DLD1 (cell line): Measurements from ENCODE around the gene C1orf56.

Experiments used
- in situ Hi-C: cut with HindIII; loops from 2 replicates; pipeline ENCODE4 v1.10.0; 2017; ENCODE audit warnings: low sequenced_read_pairs

Gene C1orf56

DNA sequence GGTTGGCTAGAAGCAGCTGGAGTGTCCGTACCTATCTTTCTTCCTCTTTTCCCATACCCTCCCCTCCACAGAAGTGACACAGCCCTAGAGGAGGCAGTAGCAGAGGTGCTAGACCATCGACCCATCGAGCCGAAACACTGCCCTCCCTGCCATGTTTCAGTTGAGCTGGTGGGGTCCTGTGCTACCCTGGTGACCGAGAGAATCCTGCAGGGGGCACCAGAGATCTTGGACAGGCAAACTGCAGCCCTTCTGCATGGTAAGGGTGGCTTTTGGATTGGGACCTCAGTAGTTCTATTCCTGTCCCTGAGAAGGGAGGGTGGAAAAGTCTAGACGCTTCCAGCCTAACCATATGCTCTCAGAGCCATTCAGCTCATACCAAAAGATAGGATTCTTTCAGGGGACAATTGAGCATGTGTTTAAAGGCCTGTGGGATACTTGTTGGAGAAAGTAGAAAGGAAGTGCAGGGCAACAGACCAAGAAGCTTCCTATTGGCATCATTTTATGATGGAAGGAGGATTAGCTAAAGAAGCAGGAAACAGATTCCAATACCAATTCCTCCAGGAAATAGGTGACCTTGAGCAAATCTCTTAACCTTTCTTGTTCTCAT lies 22.9 kb upstream of the C1orf56 start:
- in situ Hi-C loops = no loop called here

DNA sequence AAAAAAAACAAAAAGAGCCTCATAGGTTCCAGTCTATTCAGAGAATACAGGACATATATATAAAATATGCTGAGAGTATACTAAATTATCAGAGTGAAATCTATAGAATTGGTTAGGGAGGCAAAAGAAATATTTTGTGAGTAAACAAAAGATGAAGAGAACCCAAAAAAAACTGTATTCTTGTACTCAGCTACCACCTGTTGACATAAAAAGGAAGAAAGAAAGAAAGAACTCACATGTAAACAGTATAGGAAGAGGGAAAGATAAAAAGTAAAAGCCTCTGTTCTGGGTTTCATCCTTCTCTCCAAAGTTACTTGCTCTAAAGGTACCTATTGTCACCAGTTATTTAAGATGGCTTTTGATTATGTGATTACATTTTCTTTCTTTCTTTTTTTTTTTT lies 21.1 kb upstream of the C1orf56 start:
- in situ Hi-C loops = no loop called here

DNA sequence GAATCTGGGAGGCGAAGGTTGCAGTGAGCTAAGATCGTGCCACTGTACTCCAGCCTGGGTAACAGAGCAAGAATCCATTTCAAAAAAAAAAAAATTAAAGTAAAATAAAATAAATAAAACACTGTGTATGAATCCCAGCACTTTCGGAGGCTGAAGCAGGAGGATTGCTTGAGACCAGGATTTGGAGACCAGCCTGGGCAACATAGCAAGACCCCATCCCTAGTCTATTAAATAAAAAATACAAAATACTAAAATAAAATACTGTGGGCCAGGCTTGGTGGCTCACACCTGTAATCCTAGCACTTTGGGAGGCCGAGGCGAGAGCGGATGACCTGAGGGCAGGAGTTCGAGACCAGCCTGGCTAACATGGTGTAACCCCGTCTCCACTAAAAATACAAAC lies 15.4 kb upstream of the C1orf56 start:
- in situ Hi-C loops = no loop called here

DNA sequence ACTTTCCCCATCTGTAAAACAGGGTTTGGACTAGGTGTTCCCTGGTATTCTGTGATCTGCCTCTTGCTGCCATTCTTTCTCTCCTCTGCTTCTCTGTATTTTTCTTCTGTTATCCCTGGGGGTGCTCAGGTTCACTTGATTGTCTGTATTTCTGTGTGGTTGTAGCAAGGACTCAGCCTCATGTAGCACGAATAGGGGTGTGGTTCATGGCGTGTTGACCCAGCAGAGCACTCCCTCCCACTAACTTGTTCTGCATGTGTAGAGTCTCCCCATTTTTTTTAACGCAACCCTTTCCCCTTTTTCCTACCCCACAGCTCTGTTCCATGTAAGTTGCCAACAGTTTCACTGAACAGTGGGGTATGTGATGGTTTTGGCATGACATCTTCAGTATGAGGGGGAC lies 12.4 kb upstream of the C1orf56 start:
- in situ Hi-C loops = no loop called here

DNA sequence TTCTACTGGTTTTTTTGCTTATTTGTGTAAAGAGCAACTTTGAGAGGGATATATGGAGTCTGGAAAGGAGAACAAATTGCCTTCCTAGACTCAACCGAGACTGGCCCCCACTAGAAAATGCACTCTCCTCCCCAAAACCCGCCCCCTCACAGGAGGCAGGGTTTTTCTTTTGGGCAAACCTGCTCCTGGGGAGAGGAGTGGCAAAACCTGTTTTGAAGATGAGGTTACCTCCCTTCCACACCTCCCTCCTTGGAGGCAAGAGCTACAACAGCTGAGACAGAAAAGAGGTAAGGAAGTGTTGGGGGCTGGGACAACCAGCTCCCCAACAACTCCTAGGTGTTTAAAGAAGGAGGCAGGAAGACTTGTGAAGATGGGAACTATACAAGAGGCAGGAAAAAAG lies 11.2 kb upstream of the C1orf56 start, which contains the start of gene BNIPL:
BNIPL (plus strand) TSS at position 231 of the 400 bp plus-strand sequence; CDS start at position 371, 140 bp downstream.
- in situ Hi-C loops = no loop called here

DNA sequence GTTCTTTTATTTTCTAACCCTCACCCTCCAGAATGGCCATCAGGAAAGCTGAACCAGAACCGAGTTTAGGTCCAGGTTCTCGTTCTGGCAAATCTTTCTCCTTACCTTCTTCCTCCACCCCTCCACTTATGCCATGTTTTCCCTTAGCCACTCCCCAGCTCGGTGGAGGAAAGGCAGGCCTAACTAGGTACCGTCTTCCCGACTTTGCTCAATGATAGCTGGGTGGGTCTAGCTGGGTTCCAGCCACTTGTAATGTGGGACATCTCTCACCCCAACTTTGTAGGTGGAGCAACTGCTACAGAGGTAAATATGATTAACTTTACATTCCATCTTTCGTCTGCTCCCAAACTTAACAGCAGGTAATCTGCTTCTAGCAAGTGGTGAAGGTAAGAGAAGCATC lies 10.5 kb upstream of the C1orf56 start:
- in situ Hi-C loops = no loop called here

DNA sequence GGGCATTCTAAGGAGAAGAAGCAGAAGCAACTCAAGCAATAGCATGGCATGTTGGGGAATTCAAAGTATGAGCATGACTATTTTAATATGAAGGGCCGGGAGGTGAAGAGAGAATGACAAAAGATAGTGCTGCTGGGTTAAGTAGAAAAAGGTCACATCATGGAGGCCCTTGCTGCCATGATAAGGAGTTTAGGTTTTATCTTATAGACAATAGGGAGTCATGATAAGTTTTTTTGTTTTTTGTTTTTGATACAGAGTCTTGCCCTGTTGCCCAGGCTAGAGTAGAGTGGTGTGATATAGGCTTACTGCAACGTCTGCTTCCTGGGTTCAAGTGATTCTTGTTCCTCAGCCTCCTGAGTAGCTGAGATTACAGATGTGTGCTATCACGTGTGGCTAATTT lies 8.0 kb upstream of the C1orf56 start:
- in situ Hi-C loops = no loop called here

DNA sequence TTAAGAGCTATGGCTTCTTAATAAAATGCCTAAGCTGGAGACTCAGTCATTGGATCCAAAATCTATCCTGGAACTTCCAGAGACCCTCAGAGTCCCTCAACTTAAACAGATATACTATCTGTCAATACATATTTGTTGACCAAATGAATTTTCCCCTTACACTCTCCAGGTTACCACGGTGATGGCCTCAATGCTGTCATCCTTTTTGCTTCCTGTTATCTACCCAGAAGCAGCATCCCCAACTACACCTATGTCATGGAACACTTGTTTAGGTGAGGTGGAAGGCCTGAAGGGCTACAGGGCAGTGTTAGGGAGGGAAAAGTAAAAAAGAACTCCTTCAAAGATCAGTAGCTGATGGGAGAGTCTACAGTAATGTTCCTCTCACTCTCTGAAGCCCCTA lies 4.4 kb upstream of the C1orf56 start:
- in situ Hi-C loops = no loop called here

DNA sequence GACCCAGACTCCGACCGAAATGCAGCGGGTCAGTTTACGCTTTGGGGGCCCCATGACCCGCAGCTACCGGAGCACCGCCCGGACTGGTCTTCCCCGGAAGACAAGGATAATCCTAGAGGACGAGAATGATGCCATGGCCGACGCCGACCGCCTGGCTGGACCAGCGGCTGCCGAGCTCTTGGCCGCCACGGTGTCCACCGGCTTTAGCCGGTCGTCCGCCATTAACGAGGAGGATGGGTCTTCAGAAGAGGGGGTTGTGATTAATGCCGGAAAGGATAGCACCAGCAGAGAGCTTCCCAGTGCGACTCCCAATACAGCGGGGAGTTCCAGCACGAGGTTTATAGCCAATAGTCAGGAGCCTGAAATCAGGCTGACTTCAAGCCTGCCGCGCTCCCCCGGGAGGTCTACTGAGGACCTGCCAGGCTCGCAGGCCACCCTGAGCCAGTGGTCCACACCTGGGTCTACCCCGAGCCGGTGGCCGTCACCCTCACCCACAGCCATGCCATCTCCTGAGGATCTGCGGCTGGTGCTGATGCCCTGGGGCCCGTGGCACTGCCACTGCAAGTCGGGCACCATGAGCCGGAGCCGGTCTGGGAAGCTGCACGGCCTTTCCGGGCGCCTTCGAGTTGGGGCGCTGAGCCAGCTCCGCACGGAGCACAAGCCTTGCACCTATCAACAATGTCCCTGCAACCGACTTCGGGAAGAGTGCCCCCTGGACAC lies 534 bp downstream of the C1orf56 start:
- in situ Hi-C loops = no loop called here

DNA sequence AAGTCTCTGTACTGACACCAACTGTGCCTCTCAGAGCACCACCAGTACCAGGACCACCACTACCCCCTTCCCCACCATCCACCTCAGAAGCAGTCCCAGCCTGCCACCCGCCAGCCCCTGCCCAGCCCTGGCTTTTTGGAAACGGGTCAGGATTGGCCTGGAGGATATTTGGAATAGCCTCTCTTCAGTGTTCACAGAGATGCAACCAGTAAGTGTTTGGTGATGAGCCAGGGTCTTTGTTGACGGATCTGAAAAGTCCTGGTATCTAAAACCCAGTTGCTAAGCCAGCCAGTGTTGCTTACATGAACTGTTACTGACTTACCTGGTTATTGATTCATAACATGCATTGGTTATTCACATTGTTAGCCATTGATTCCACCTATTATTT lies 1.1 kb downstream of the C1orf56 start:
- in situ Hi-C loops = no loop called here

DNA sequence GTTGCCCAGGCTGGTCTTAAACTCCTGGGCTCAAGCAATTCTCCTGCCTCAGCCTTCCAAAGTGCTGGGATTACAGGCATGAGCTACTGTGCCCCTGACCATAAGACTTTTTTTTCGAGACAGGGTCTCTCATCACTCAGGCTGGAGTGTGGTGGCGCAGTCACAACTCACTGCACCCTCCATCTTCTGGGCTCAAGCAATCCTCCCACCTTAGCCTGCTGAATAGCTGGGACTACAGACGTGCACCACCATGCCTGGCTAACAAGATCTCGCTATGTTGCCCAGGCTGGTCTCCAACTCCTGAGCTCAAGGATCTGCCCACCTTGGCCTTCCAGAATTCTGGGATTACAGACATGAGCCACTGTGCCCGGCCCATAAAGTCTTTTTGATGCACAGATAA lies 1.9 kb downstream of the C1orf56 start:
- in situ Hi-C loops = no loop called here

DNA sequence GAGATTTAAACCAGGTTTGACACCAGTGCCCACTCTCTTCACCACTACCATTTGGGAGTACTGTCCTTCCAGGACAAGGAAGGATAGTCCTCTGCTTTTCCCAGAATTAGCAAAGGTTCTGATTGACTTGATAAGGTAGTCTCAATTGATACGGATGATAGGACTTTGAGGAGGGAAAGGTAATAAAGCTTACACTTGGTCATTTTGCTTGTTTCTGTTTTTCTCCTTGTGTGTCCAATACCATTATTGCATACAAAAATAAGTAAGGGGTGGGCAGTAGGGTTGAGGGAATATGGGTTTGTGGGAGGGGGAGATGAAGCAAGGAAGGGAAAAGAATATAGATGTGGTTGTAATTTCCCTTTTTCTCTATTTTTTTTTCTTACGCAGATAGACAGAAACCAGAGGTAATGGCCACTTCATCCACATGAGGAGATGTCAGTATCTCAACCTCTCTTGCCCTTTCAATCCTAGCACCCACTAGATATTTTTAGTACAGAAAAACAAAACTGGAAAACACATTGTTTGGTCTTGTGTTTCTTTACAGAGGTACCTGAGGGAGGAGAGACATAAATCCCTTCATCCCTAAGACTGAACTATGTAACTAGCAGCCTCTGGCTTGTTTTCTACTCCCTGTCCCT lies 2.6 kb downstream of the C1orf56 start:
- in situ Hi-C loops = no loop called here

DNA sequence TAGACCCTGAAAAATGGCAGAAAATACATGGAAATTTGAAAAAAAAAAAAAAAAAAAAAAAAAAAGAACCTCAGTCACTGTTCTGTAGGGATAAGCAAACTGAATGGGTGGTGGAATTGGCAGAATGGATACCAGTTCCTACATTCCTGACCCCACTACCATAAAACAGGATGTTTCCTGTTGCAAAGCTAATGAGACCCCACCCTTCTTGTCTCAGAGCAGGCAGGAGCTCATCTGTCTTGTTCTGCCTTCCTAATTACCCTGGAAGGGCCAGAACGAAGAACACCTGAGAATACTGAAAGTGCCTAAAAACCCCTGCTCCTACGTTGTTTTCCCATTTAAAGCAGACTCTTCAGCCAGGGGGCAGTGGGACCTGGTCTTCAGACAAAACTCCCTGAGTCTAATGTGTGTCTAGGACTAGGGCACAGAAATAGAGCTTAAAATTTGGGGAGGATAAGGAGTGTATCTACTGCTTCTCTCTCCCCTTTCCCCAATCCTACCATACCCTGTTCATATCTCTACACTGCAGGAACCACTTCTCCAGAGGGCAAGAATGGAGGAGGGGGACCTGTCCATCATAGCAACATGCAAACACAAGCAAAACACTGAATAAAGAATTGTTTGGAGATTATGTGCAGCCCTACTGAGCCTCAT lies 3.9 kb downstream of the C1orf56 start:
- in situ Hi-C loops = no loop called here

DNA sequence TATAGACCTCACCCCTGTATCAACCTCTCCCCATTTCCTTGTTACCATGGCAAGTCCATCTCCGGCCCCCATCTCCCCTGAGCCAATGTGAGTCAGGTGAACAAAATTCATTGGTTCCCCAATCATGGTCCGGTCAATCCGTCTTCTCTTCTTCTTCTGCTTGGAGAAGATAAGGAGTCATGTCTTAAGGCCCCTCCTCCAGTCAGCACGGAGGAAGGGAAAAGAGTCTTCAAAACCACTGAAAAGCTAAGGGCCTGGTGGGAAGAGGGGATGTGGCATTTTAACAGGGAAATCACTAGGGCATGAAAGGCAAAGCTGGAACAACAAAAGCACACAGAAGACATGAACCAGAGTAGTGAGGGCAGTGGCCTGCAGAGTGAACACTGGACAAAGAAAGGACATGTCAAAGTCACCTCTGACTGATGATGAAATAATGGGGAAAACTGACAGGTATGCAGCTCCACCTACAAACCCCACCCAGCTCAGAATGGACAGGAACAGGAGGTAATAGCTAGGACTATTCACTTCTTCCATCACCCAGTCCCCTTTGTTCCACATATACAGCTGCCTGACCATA lies 7.5 kb downstream of the C1orf56 start:
- in situ Hi-C loops = no loop called here

DNA sequence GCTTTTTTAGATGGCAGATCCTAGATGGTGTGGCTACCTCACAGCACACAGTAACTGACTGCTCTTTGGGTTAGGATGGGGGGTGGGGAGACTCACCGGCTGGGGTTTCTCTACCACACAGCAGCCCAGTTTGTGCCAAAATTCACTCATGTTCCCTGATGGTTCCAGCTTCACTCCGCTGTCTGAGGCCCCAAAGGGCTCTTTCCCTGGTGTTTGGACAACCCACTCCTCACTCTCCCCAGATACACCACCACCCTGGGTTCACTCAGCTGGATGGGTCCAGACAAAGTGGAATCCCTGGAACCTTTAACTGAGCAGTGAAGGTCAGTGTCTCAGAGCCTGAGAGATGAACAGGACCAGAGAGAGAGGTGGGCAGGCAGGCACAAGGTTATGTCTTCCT lies 8.0 kb downstream of the C1orf56 start:
- in situ Hi-C loops = no loop called here

DNA sequence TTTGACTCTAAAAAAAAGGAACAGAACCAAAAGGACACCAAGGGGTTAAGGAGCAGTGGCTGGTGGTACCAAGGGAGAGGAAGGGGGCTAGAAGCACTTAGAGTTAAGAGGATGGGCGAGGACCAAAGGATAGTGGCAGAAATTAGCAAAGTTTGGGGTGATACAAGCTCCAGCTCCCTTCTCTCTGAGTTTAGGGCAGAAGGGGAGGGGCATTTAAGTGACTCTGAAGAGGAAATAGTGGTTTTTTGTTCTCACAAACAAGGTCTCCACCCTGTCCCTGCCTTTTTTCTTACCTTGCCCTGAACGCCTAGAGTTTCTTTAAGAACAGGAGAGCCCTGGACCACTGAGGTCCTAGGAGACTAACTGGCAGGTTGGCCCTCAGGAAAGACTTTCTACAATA lies 8.6 kb downstream of the C1orf56 start:
- in situ Hi-C loops = no loop called here

DNA sequence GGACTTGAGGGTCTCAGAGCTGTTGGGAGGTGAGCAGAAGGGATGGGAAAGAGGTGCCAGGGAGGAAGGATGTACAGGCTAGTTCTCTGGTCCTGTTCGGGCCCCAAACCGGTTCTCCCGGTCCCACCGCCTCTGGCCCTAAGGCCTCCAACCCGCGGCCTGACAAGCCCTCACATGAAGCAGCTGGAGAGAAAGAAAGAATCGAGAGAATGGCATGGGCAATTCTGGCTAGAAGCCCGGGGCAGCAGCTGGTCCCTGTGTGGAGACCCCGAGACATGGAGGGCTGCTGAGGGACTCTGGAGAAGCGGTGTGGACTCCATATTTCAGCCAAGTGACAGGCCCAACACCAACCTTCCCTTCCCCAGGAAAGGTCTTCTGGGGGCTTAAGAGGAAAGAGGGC lies 11.1 kb downstream of the C1orf56 start:
- in situ Hi-C loops = no loop called here

DNA sequence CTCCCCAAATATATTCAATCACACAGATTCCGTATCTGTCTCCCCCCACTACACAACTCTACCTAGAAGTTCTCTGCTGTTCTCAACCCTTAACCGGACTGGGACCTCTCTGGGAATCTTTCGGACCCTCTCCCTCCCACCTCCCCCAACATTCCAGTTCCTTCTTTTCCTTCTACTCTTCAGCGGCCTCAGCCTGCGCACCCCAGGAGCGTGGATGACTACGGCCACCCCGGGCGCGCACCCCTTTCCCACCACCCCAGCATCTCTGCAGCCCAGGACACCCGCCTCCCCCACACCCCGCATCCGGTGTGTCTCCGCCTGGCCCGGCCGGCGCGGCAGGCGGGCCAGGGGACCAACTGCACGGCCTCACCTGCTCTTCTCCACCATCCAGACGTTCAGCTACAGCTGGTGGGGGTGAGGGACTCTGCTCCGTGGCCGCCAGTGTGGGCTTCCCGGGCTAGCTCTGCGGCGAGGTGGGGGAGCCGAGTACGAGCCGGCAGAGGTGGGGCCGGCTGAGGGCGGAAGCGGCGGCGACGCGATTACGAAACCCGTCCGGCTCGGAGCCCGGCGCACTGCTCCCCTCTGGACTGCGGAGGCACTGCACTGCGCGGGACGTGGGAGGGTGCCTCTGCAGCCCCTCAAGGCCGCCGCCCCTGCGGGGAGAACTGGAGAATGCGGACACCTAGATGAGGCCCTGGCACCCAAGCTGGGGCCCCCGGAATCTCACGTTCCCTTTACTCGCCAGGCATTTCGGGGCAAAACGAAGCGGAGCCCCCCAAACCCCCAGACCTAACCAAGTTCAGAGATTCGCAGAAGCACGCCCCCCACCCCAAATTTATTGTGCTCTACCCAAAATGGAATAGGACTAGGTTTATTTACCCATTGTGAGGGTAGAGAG lies 11.8 kb downstream of the C1orf56 start, which contains the start of gene CDC42SE1:
CDC42SE1 (minus strand) TSS at position 514 of the 898 bp plus-strand sequence. CDS start 3,892 bp downstream, outside the sequence.
- in situ Hi-C loops = no loop called here

DNA sequence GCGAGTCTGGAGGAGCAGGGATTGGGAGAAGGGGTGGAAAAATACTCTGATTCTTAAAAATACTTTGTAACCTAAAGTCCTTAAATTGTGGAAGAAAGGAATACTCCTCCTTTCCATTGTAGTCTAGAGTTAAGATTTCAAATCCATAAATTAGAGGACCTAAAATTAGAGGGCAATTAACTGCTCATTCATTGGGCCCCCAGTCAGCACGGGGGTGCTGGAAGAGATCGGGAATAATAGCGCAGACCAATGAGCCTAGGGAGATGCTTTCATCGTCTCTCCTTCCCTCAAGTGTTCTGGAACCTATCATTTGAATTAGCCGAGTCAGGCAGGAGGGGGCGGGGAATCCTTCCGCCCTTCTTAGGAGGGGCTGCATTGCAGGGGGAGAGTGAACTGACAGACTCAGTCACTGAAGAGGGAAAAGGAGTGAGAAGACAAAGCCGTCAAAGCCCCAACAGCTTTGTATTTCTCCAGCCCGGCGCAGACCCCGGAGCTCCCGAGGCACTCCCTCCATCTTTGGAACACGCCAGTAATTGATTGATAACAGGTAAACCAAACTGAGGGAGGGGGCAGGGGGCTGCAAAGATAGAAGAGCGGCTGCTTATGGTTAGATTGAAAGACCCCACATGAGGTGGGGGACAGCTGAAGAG lies 12.6 kb downstream of the C1orf56 start, which contains the start of gene MLLT11:
MLLT11 (plus strand) TSS at position 391 of the 650 bp plus-strand sequence. CDS start 6,828 bp downstream, outside the sequence.
- in situ Hi-C loops = no loop called here
